DMS53 treated with DMSO at 0.1 percent for 48 hours (cell line): ENCODE measurements around the gene SMYD2.
A peak's percentile ranks its signal among the peaks of the same experiment; 100 is the strongest.
"Not testable (repeated sequence)": the region's sequence is repeated elsewhere in the genome, so short reads cannot be mapped to it uniquely, and the experiment has no call there.

Source experiments
- DNase-seq: peaks from one replicate; lab custom pipeline; 2025; ENCODE audit not compliant: unreplicated experiment; lab: John Stamatoyannopoulos, UW

Gene SMYD2

DNA sequence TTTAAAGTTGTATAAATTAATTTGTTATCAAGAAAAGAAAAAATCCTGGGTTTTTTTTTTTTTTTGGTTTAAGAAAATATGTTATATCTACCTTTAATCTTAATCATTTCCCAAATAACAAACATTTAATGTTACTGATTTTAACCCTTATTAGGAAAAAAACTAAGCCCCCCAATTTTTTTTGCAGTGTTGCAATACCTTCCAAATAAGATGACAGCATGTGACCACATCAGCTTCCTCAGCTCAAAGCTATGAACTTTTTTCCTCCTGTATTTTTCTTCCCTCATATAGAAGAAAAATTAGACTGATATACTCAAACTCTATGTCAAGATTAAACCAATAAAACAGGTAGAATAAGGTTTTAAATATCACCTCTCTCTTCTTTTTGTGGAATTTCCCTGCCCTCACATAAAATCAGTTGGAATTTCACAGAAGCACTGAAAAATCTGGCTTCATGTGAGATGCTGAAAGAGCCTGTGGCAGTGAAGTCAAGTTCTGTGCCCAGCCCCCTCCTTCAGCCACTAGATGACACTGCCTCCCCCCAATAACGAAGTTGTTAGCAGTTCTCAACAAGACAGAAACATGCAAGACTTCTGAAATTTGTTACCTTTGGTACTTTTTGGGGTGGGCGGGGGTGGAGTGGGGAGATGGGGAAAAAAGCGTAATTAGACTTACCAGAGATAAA, 9.6 kb upstream of the SMYD2 start:
- DNase-seq = no peak

DNA sequence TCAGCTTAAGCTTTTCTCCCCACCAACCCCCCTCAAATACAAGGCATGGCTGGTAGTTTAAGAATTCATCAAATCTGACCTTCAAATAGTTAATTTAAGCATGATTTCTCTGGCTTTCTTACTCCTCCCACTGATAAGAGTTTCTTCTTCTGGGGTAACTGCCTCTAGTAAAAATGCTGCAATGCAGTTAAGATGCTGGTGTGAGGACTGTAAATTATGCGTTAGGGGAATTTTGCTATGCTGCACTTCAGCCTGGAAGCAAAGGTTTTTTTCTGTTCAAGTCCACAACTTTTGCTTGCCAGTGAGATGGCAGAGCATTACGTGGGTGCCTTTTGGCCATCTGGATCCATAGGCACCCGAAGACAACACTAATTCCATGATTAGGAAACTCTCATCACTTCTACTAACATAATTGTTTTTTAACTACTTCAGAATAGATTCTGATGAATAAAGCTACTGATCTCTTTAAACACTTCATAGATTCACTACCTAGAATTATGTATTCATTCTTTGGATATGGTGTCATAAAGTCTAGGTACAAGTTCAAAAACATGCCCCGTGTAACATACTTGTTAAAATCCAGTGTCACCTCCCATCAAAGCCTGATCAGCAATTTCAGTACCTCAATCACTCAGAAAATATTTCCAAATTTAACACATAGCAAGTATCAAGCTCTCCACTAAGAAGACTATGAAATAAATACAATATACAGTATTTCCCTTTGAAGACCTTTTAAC, 8.8 kb upstream of the SMYD2 start:
- no peak for DNase-seq

DNA sequence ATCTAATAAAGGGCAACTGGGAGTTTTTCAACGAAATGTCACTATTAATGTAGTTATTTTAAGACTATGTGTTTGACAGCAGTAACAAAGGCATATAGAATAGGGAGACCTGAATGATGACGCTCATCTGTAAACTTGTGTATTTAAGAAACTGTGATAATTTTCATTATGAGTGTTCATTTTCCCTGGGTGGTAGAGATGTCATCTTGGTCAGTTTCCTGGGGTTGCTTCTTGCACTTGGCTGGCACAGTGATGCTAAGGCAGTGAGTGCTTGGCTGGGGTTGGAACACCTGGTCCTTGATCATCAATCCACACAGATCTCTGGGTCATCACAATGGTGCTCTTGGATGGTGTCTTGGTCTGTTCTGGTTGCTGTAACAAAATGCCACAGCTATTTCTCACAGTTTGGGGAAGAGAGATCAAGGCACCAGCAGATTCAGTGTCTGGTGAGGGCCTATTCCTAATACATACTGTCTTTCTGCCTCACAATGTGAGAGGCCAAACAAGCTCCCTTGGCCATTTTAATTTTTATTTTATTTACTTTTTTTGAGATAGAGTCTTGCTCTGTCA, 7.9 kb upstream of the SMYD2 start:
- no peak for DNase-seq

DNA sequence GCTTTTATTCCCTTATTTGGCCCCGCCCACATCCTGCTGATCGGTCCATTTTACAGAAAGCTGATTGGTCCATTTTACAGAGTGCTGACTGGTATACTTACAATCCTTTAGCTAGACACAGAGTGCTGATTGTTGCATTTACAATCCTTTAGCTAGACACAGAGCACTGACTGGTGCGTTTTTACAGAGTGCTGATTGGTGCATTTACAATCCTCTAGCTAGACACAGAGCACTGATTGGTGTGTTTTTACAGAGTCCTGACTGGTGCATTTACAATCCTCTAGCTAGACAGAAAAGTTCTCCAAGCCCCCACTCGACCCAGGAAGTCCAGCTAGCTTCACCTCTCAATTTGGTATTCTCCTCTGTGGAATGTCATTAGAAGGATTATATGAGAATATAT, 5.3 kb upstream of the SMYD2 start:
- DNase-seq = not testable (repeated sequence)

DNA sequence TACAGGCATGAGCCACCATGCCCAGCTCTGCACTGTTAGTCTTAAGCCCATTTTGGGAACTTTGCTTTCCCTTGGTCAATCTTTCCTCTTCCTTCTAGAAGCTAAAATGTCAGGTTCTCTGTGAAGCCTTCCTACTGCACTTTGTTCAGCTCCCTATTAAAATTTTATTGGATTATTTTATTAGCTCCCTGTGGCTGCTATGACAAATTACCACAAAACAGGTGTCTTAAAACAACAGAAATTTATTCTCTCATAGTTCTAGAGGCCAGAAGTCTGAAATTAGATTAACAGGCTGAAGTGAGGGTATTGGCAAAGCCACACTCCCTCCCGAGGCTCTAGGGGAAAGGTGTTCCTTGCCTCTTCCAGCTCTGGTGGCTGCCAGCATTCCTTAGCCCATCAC, 4.2 kb upstream of the SMYD2 start:
- DNase-seq = no peak

DNA sequence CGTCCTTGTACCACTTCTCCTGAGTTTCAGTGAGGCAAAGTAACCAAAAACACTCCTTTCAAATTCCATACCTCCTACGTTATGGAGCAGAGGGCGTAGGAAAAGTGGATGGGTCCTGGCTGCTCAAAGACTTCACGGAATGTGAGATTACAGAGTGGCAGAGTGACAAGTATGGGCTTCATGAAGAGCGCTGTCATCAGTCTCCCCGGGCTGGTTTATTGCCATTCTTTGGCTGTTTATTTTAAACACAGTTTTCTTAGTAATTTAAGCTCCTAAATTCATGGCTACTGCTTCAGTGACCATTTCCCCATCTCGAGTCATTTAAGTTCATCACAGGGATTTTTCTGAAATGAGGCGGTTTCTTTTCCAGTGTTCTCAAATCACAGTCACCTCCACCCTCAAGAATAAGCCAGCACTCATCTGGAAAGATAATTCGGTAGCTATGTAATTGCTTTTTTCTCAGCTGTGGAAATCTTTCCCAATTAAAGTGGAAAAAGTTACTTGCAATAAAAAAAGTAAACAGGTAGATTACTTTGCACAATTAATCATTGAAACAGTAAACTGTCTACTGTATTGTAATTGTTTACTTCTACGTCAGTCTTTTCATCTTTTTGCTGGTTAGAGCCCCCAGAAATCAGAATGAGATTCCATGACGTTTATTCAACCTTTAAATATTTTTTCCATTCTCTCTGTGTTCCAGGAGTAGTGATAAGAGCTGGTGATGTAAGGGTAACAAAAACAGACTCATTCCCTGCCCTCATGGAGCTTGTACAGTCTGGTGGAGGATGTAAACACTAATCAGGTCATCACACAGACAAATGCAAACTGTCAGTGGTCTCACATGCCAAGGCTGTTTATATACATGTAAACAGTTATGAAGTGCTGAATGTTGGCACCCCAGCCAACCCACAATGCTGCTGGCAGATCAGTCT, 3.0 kb upstream of the SMYD2 start:
- no peak for DNase-seq

DNA sequence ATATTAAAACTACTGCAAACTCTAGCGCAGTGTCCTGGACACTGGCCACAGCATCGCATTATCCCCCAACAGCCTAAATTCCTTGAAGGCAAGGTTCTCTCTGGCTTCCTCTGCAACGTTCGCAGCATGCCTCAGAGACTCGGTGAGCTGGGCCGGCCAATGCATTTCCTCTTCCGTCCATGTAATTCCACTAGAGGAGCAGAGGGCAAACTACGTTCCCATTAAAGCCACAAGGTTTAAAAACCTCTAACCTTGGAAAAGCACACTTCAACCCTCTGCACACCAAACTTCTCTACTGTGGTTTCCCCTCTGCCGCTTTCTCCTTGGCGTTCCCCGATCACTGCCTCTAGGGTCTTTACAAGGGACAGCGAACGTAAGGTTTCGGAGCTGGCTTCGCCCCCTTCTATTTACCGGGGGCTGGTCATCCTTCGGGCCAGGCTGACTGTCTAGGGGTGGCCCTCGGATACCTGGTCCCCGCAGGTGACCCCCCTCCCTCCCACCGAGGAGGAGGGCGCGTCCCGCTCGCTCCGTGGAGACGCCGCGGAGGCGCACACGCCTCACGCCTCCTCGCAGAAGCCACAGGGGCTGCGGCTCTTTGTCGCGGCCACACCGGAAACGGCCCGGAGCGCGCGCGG, 456 bp upstream of the SMYD2 start:
- peak; percentile 65 for DNase-seq

DNA sequence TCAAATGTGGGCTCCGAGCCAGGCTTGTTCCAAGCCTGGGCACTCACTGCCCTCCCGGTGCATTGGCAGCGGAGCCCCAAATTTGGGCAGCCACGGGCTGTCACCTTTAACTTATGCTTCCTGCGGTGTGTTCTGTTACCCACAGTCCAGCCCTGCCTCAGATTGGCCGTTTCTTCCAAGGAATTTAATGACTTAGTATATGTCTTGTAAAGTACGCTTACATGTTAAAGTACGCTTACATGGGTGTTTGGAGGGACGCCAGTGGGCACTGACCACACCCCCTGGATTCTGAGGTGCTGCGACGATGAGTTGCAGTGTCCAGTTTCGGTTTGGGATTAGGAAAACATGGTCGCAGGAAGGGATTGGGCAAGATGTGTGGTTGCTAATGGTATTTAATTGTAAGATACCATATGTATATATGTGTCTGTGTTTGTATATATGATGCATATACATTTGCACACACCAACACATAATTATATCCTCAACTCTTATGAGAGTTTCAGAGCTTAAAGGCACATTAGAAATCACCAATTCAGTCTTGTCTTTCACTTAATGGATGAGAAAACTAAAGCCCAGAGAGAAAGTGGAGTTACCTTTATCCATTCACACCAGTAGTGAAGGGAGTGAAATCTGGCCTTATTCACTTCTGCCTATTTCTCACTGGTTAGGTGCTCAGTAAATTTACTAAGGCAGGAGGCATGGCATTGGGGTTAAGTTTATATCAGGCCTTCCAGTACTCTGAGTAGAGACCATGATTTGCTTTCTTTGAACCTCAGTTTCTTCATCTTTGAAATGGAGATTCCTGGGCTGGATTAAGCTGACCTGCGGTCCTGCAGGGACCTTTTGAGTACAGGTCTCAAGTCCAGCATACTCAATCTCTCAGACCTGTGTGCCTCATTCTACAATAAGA, 1.0 kb downstream of the SMYD2 start:
- no peak for DNase-seq

DNA sequence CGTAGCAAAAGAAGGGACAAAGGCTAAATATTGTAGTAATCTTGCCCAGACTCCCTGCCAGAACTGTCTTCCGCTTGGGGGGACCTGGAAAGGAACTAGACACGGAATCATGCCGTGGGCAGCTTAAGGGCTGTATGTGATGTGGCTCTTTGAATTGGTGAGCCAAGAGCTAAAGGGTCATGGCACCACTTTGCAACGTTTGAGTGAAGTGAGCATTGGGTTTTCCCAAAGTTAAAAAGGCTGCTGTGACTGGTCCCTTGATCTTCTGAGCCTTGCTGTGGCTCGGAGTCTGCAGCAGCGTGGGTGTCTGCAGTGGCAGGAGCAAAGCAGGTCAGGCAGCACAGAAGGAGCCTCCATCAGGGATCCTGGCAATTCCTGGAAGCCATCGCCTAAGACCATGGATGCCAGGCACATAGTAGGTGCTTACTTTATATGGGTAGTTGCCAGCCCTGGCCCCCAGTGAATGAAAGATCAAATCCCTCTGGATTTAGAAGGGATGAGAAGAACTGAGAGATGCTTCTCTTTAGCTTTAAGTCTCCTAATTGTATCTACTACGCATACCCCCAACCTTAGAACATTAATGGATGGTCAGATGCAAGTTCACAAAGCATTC, 1.8 kb downstream of the SMYD2 start:
- DNase-seq = no peak

DNA sequence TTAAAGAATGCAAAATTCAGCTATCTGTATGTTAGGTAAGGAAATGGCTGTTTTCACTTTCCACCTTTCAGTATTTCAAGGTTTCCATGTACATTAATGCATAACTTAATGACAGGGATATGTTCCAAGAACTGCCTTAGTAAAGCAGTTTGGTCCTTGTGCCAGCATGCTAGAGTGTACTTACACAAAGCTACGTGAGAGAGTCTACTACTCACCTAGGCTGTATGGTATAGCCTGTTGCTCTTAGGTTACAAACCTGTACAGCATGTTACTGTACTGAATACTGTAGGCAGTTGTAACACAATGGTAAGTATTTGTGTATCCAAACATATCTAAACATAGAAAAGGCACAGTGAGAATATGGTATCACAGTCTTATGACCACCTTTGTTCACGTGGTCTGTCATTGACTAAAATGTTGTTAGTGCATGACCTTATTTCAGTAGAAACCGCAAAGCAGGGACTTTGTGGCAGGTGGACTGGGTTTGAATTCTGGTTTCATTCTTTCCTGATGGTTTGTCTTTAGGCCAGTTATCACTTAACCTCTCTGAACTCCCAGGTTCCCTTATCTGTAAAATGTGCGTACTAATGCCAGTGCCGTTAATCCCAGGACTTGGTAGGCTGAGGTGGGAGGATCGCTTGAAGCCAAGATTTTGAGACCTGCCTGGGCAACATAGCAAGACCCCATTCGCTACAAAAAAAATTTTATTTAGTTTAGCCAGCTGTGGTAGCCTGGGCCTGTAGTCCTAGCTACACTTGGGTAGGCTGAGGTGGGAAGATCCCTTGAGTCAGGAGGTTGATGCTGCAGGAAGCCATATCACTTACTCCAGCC, 4.9 kb downstream of the SMYD2 start:
- DNase-seq = no peak

DNA sequence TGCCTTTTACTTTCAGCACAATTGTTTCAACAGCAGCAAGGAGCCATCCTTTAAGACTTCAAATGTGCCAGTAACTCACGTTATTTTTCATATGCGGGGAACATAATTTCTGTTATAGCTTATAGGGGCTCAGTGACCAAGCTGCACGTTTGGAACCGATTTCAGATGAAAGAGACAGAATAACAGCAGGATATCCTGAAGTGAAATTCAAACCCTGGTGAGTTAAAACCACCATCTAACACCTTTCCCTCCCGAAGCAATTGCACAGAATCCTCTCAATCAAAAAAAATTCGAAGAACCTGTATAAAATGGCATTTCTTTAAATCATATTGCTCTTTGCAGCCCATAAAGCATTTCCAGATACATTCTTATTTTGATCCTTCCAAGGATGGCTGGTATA, 6.9 kb downstream of the SMYD2 start:
- DNase-seq = no peak

DNA sequence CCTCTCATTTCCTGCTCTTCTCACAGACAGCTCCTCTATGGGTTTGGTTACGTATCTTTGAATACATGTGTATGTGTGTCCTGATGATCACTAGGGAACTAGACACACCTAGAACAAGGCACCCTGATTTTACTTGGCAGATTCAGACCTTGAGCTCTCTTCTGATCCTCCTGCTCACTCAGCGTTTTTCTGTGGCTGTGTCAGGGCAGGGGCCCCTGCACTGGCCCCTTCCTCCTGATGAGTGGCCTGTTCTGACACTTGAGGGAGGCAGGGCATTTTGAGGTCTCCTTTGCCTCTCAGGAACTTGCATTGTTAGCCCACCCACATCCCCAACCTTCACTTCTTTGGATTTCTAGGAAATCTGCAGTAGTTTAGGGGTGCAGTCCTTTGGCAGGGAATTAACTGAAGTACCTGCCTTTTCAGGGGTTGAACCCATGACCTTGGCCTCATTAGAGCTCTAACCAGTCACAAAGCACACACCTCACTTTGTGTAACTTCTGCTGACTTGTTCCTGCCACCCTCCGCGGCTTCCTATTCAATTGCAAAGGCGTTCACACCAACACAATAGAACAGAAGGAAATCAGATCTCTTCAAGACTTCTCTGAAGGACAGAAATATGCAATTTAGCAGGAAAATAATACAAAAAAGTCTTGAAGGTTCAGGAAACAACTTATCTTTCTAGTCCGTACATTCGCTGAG, 8.8 kb downstream of the SMYD2 start:
- DNase-seq = no peak

DNA sequence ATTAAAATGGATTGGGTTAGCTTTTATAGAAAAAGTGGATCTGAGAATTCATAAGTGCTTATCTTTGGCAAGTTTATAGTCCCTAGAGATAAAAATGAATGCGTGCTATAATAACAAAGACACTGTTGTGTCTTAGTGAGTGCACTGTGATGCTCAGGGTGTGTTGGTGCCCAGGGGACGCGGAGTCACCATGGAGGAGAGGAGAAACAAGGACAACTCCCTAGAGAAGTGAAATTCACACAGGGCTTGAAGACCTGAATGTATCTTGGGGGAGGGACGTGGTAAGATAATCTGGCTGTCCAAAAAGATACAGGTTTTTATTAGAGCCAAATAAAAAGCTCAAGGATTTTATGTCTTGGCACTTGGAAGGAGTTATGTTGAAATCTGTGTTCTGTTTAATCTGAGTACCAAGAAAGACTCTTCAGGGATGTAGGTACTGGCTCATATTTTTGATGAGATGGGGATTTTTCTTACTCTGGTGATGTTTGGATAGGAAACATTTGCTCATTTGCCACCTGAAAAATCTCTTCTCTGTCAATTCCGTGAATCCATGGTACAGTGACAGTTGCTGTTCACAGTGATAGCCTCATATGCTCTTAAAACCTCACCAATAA, 9.6 kb downstream of the SMYD2 start:
- DNase-seq = no peak

DNA sequence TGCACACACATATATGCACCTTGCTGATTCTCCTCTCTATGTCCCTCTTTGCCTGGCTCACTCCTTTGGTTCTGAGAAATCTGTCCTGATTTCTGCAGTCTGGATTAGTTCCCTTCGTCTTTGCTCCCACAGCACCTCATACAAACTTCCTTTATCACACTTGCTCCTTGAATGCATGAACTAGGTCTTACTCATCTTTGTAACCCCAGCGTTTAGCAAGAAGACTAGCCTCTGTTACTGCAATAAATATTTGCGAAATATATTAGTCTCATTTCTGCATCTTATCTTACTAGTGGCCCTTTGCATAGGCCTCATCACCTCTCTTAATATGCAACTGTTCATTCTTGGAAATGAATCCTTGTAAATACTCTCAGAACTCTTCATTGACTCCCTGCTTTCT, 11.4 kb downstream of the SMYD2 start:
- DNase-seq = no peak

DNA sequence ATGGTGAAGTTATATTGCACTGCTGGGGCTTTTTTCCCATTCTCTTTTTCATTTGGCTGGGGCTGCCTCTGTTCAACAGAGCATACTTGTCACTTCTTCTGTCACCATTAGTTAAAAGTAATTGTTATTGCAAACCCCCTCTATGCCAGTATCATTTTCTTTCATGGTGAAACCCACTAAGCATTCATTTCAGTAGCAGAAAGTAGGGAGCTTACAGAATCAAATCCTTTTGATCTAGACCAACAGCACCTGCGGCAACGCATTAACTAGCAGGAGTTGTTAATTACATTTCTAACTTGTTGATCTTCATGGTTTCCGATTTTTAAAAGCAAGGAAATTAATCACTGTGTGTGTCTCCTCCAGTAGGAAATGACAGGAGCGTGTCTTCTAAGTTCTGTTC, 15.0 kb downstream of the SMYD2 start:
- no peak for DNase-seq

DNA sequence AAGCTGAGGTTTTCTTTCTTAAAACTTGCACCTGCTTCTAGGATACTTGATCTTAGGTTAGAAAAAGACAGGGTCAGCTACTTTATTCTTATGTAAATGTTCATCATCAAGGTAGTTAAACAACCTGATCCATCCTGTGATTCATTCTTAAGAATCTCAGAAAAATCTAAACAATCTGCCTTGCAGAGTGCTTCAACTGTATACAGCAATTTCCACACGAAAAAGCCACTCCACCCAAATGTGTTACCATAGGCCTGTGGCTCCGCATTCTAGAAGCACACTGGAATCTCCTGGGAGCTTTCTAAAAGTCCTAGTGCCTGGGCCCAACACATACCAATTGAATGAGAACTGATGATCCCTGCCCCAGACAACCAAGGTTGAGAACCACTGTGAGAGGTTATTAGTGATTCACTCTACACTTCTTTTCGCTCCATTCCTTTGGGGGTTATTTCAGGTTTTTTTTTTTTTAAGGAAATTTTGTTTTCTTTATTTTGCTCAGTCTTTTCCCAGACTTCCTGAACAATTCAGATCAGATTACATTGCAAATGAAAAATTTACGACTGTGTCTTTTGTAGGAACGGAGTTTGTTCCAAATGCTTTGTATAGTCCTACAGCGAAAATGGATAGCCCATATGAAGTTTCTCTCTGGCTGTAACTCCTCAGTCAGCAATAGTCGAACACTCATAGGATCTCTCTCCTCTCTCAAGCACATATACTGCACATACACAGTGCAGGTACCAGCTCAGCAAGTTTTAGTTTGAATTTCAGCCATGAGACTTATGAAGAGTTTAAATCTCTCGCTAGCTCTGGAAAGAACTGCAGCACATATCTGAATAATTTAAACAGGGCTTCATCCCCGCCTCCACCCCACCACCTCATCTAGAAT, 16.1 kb downstream of the SMYD2 start:
- DNase-seq = no peak
